GM23338 (cell line): ENCODE data around the gene CYCS. TPM values are rescaled to one million over a fixed set of nuclear protein-coding genes. Genes with fewer than 3 reads are reported as not detected.

ENCODE experiments used
- ATAC-seq: fragments of 200-7000 bp; cut with Tn5 transposase; 3 replicates; pipeline ENCODE4 v1.9.1; 2020
- DNase-seq: peaks from one replicate; pipeline ENCODE4 v3.0.0-alpha.2; 2015; ENCODE audit warnings: low spot score
- H2AFZ ChIP-seq: fragments of 200-600 bp; sonication (generic); 2 replicates; pipeline ENCODE4 v1.8.0; 2016; ENCODE audit warnings: antibody characterized with exemption, mild to moderate bottlenecking, moderate library complexity
- H3F3A ChIP-seq: fragments of 200-600 bp; sonication (generic); replicated peaks from 2 replicates; pipeline ENCODE4 v1.8.0; 2017; ENCODE audit warnings: antibody characterized with exemption, mixed run types, low read depth
- H3K27ac ChIP-seq: fragments of 200-600 bp; sonication (generic); 2 replicates; pipeline ENCODE4 v1.6.1; 2016; ENCODE audit warnings: low read depth
- H3K27me3 ChIP-seq: fragments of 200-600 bp; sonication (generic); 2 replicates; pipeline ENCODE4 v1.8.0; 2016; ENCODE audit warnings: mild to moderate bottlenecking, mixed run types, moderate library complexity; ENCODE audit not compliant: insufficient read depth
- H3K36me3 ChIP-seq: fragments of 200-600 bp; sonication (generic); 2 replicates; pipeline ENCODE4 v1.8.0; 2016; ENCODE audit warnings: mild to moderate bottlenecking; ENCODE audit not compliant: insufficient read depth
- H3K4me1 ChIP-seq: fragments of 200-600 bp; sonication (generic); 2 replicates; pipeline ENCODE4 v1.8.0; 2016; ENCODE audit warnings: mild to moderate bottlenecking, moderate library complexity; ENCODE audit not compliant: insufficient read depth
- H3K4me2 ChIP-seq: fragments of 200-600 bp; sonication (generic); 2 replicates; pipeline ENCODE4 v1.7.1; 2017; ENCODE audit warnings: mixed run types
- H3K4me3 ChIP-seq: fragments of 200-600 bp; sonication (generic); 2 replicates; pipeline ENCODE4 v1.6.1; 2016; ENCODE audit warnings: mixed run types
- H3K79me2 ChIP-seq: fragments of 200-600 bp; sonication (generic); replicated peaks from 2 replicates; pipeline ENCODE4 v1.8.0; 2017; ENCODE audit warnings: mild to moderate bottlenecking; ENCODE audit not compliant: insufficient read depth
- H3K9me2 ChIP-seq: fragments of 200-600 bp; sonication (generic); 2 replicates; pipeline ENCODE4 v1.8.0; 2017; ENCODE audit not compliant: insufficient read depth
- H4K20me1 ChIP-seq: fragments of 200-600 bp; sonication (generic); replicated peaks from 2 replicates; pipeline ENCODE4 v1.8.0; 2017; ENCODE audit warnings: mild to moderate bottlenecking; ENCODE audit not compliant: insufficient read depth
- H3K27ac Mint-ChIP-seq: 2 replicates; pipeline ENCODE4 v1.8.0; 2020; ENCODE audit warnings: inconsistent platforms, mild to moderate bottlenecking, moderate library complexity, mixed read lengths
- H3K27me3 Mint-ChIP-seq: 3 replicates; pipeline ENCODE4 v1.8.0; 2022; ENCODE audit warnings: low read depth, mild to moderate bottlenecking, moderate library complexity, mixed read lengths, inconsistent platforms; ENCODE audit not compliant: insufficient read depth, poor library complexity
- H3K36me3 Mint-ChIP-seq: 3 replicates; pipeline ENCODE4 v1.8.0; 2021; ENCODE audit warnings: low read depth, mild to moderate bottlenecking, inconsistent platforms, moderate library complexity, mixed read lengths
- H3K4me1 Mint-ChIP-seq: 3 replicates; pipeline ENCODE4 v1.8.0; 2020; ENCODE audit warnings: mild to moderate bottlenecking, inconsistent platforms, mixed read lengths
- H3K4me3 Mint-ChIP-seq: 3 replicates; pipeline ENCODE4 v1.8.0; 2021; ENCODE audit warnings: moderate library complexity, mild to moderate bottlenecking, inconsistent platforms, mixed read lengths
- H3K9me3 Mint-ChIP-seq: 3 replicates; pipeline ENCODE4 v1.8.0; 2020; ENCODE audit warnings: moderate library complexity, mild to moderate bottlenecking, inconsistent platforms, mixed read lengths
- CREB1 ChIP-seq: fragments of 250-450 bp; sonication (Bioruptor Pico); IDR thresholded peaks from 2 replicates; pipeline ENCODE4 v1.5.0; 2020; ENCODE audit warnings: low read depth, mild to moderate bottlenecking, moderate library complexity
- ZNF114 ChIP-seq: fragments of 250-450 bp; sonication (Bioruptor Pico); IDR thresholded peaks from 2 replicates; pipeline ENCODE4 v1.5.0; 2020; ENCODE audit warnings: mild to moderate bottlenecking, moderate library complexity
- ZNF331 ChIP-seq: fragments of 250-450 bp; sonication (Bioruptor Pico); IDR thresholded peaks from 2 replicates; pipeline ENCODE4 v1.5.0; 2020; ENCODE audit warnings: low read depth, mild to moderate bottlenecking, moderate library complexity
- ZNF462 ChIP-seq: fragments of 250-450 bp; sonication (Bioruptor Pico); IDR thresholded peaks from 2 replicates; pipeline ENCODE4 v1.5.0; 2020; ENCODE audit warnings: mild to moderate bottlenecking, moderate library complexity
- polyA plus RNA-seq: library from polyadenylated mRNA; unstranded; fragments of >200 nt; fragmentation: Nextera tagmentation; extraction: Ambion mirVana; gene quantifications from 2 replicates; pipeline ENCODE4 v1.2.1, GENCODE V29; 2016
- total RNA-seq: library from RNA; depleted of rRNA; stranded (reverse); fragments of >200 nt; shearing (Covaris generic); gene quantifications from 2 replicates; pipeline ENCODE4 v1.2.3, GENCODE V29; 2014

Gene CYCS
- total and polyA plus RNA-seq, 2 experiments from 2014 or later = 131 to 468 TPM

GRCh38 chr7:25101817-25102216, 23.2 kb downstream of the CYCS start:
- no peak overlapping the region for H3K4me2 ChIP-seq
- no peaks in the 10 kb centered on the region for H3K9me2 ChIP-seq
- no peak overlapping the region for H2AFZ ChIP-seq
- Mint-ChIP-seq H3K4me3 (no peak overlapping the region), H3K27ac (no peak overlapping the region), H3K4me1 (no peaks in the 10 kb centered on the region), H3K9me3 (0 out of 3 replicates have a peak, but pooled peaks cover 2% of the 10 kb centered on the region), H3K36me3 (peaks cover 2% of the 10 kb centered on the region; the same call in 1 of the 3 replicates), H3K27me3 (peaks cover 2% of the 10 kb centered on the region)
- no peaks in the 10 kb centered on the region for H4K20me1 ChIP-seq
- no peak overlapping the region for H3K4me3 ChIP-seq
- no peak for TF ChIP-seq ZNF331 (CRISPR knock-in tag)
- TF ChIP-seq ZNF462 (CRISPR knock-in tag) = no peak
- no peak for TF ChIP-seq ZNF114 (CRISPR knock-in tag)
- no peak for TF ChIP-seq CREB1
- no peaks in the 10 kb centered on the region for H3K4me1 ChIP-seq
- no peaks in the 10 kb centered on the region for H3K79me2 ChIP-seq
- H3K27ac ChIP-seq = no peak overlapping the region
- ATAC-seq = no peak
- H3F3A ChIP-seq = no peaks in the 10 kb centered on the region
- H3K27me3 ChIP-seq = no peaks in the 10 kb centered on the region
- DNase-seq = no peak
- no peaks in the 10 kb centered on the region for H3K36me3 ChIP-seq
